GM21825 (cell line): ENCODE results near the gene GYS1.
"Not testable (repeated sequence)": the region's sequence is repeated elsewhere in the genome, so short reads cannot be mapped to it uniquely, and the experiment has no call there.

Source experiments
- ATAC-seq: cut with Tn5 transposase; IDR thresholded peaks from one replicate; pipeline ENCODE4 v1.9.1; 2021; ENCODE audit warnings: mild to moderate bottlenecking, moderate library complexity; ENCODE audit not compliant: unreplicated experiment

Gene GYS1

DNA sequence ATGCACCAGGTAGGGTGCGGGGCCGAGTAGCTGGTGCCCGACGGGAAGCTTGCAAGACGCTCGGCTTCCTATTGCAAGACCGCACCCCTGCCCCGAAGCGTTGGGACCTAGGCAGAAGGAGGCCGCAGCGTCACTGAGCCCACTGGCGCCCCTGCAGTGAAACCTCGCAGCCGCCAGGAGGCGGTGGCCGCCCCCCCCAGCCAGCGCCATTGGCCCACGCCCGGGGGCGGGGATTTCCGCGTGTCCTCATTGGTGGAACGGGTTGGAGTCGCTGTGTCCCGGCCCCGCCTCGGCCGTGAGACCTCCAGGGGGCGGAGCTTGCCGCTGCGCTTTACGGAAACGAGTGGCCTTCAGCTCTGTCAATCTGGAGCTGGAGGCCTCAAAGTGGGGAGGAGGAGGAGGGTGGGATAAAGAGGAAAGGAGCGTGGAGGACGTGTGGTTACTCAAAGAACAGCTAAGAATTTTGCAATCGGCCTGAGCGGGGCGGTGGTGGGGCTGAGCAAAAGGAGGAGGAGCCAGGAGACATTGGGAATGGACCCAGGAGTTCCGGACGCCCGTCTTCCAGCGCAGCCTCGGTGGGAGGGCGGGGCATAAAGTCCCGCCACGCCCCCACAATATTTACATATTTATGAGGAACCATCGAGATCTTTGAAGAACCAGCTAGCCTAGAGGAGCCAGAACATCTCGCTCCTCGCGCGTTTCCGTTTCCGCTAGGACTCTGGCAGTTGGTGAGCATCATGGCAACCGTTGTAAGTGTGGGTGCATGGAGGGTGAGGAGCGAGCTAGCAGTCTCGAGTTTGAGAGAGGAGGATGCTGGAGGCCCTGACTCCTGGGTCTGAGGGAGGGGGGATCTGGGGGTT lies at the start of gene GYS1, which contains the start of gene RUVBL2:
TSS of gene GYS1 (minus strand) at position 135 of the 860 bp plus-strand sequence. CDS start 197 bp downstream, outside the sequence.
TSS of gene RUVBL2 (plus strand) at position 713 of the 860 bp plus-strand sequence. CDS start at position 738, 25 bp downstream.
- peak; percentile 76 for ATAC-seq

GRCh38 chr19:49042666-49043065 lies 49.6 kb upstream of the GYS1 start:
- ATAC-seq = not testable (repeated sequence)

GRCh38 chr19:49042177-49042576 lies 49.1 kb upstream of the GYS1 start:
- no peak for ATAC-seq

DNA sequence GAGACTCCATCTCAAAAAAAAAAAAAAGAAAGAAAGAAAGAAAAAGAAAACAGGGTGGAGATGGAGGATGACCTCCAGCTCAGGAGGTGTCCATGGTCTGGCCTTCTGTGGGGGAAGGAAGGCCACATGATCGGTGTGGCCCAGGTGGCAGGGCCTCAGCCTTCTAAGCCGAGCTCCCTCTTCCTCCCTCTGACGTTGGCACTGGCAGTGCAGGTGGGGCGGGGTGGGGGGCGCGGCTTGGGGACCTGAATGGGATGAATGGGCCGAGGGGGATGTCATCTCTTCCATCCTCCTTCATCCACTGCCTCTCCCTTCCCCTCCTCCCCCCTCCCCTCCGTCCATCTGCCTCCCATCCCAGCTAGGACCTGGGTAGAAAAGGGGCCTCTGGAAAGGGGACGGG lies 46.6 kb upstream of the GYS1 start:
- ATAC-seq = not testable (repeated sequence)

DNA sequence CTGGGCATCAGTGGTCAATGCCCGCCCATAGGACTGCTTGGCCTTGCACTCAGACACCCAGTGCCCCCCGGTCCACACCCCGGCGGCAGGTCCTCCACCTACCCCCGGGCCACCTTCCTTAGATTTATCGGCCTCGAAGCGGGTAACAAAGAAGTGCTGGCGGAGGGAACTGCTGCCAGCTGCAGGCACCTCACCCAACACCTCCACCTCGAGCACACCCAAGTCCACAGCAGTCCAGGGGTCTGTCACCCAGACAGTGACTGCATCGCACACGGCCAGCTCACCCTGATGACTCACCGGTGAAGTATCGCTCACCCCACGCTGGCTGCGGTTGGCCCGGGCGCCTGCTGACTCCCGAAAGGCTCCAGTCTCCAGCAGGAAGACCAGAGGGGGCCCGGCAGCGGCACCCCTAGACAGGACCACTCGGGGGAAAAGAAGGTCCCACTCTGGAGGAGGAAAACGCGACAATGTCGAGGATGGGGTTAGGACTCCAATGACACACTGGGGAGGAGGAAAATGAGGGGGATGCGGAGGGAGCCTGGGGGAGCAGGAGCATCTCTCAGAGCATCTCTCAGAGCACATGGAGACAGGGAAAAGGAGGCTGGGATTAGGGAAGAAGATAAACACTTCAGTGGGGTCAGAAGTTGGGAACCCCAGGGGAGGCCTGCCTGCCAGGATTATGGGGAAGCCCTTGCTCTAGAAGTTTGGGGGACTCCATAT lies 45.6 kb upstream of the GYS1 start:
- not testable (repeated sequence) for ATAC-seq

- ATAC-seq = not testable (repeated sequence)
These were observed 45.0 kb upstream of the GYS1 start for GRCh38 chr19:49038111-49038510.

GRCh38 chr19:49036815-49037214 lies 43.7 kb upstream of the GYS1 start, which contains the start of gene CGB1:
Gene CGB1 (minus strand): TSS chr19:49036895. CDS start chr19:49036711, 184 bp downstream.
- ATAC-seq = not testable (repeated sequence)

GRCh38 chr19:49031642-49032301 lies 38.7 kb upstream of the GYS1 start, which contains the start of gene CGB2:
Gene CGB2 (plus strand): TSS chr19:49031890. CDS start chr19:49032096, 206 bp downstream.
- ATAC-seq = not testable (repeated sequence)

DNA sequence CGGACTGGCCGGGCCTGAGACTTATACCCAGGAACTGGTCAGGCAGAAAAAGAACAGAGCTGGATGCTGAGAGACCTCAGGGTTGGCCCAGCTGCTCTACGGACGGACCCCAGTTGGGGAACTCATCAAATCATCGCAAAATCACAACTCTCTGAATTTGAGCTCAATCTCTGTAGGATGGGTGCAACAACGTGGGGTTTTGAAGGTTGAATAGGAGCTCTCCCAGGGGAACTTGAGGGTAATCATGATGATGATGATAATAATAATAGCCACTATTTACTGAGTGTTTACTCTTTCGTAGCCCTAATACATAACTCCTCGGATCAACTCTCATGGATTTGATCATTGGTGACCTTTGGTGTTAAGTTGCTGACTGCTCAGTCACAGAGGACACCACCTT lies 37.2 kb upstream of the GYS1 start:
- not testable (repeated sequence) for ATAC-seq

- ATAC-seq = not testable (repeated sequence)
These were observed 36.6 kb upstream of the GYS1 start for GRCh38 chr19:49029749-49030148.

DNA sequence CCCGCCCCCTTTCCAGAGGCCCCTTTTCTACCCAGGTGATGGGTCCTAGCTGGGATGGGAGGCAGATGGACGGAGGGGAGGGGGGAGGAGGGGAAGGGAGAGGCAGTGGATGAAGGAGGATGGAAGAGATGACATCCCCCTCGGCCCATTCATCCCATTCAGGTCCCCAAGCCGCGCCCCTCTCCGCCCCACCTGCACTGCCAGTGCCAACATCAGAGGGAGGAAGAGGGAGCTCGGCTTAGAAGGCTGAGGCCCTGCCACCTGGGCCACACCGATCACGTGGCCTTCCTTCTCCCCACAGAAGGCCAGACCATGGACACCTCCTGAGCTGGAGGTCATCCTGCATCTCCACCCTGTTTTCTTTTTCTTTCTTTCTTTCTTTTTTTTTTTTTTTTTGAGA lies 35.6 kb upstream of the GYS1 start:
- not testable (repeated sequence) for ATAC-seq

GRCh38 chr19:49025599-49025998 lies 32.5 kb upstream of the GYS1 start:
- not testable (repeated sequence) for ATAC-seq

- not testable (repeated sequence) for ATAC-seq
These were observed 32.0 kb upstream of the GYS1 start for GRCh38 chr19:49025088-49025487.

- ATAC-seq = not testable (repeated sequence)
These were observed 31.1 kb upstream of the GYS1 start, which contains the start of gene CGB3 for GRCh38 chr19:49024233-49024632. Gene CGB3 (minus strand): TSS chr19:49024333. CDS start chr19:49023971, 362 bp downstream.

- ATAC-seq = no peak
These were observed 29.0 kb upstream of the GYS1 start for GRCh38 chr19:49022116-49022515.

- ATAC-seq = no peak
These were observed 28.1 kb upstream of the GYS1 start for GRCh38 chr19:49020931-49021895.

DNA sequence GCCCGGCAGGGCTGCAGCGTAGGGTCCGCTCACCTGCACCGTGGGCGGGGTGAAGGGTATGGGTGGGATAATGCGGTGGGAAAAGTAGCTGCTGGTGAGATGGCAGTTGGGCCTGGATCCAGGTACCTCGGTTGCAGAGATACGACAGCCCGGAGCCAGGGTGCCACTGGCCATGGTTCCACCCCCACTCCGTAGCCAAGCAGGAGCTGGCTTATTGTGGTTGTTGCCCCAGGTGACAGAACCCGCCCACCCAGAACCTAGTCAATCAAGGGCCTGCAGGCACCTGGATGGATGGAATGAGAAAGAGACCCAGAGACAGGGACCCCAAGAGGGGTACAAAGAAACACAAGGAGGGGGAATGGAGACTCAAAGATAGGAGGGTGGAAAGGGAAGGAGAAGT lies 27.2 kb upstream of the GYS1 start:
- no peak for ATAC-seq

DNA sequence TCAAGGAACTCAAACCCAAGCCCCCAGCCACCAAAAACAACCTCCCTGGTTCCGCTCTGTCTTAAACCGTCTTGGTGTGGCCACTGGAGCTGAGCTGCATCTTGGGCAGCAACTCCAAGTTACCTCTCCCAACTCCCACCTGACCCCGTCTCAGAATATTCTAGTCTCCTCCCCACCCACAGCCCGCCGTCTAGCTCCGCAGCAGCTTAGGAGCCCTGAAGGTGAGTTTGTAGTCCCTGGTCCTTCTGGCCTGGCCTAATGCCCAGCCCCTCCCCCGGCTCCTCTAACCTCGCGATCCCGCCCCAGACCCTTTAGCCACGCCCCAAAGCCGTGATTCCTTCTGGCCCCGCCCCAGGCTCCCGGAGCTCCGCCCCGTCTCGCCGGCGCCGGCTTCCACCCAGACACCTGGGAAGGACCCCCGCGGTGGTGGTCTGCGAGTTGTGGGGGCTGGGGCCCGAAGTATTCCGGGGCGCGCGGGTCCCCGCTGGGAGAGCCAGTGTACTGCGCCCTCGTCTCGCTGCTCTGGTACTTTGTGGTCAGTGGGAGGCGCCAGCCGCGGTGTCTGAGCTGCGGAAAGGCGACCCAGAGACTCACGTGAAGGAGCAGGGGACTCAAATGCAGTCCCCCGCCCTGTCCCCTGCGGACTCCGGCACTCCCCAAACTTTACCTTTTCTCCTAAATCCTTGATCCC lies 26.3 kb upstream of the GYS1 start:
- no peak for ATAC-seq
